Activated T-cell treated with anti-CD3 and anti-CD28 coated beads, Interleukin-2, amount 50 U/mL, for 48 hours (primary cell): Measurements from ENCODE around the gene C2orf68.
A peak's percentile ranks its signal among the peaks of the same experiment; 100 is the strongest.
"Not testable (repeated sequence)": the region's sequence is repeated elsewhere in the genome, so short reads cannot be mapped to it uniquely, and the experiment has no call there.

Experiments used
- DNase-seq, 2 experiments: peaks; one replicate each; pipeline ENCODE4 v3.0.0-alpha.2; 2020

Gene C2orf68

GRCh38 chr2:85628658-85629057, 16.8 kb upstream of the C2orf68 start:
- no peak for DNase-seq

GRCh38 chr2:85623991-85624390, 12.1 kb upstream of the C2orf68 start:
- no peak for DNase-seq

- no peak for DNase-seq
Observed at GRCh38 chr2:85621338-85621737, 9.5 kb upstream of the C2orf68 start.

GRCh38 chr2:85619617-85620016, 7.8 kb upstream of the C2orf68 start:
- DNase-seq, result no peak

GRCh38 chr2:85617723-85618122, 5.9 kb upstream of the C2orf68 start:
- DNase-seq, result not testable (repeated sequence)

GRCh38 chr2:85615413-85615728, 3.5 kb upstream of the C2orf68 start:
- no peak for DNase-seq

- not testable (repeated sequence) for DNase-seq
Observed at GRCh38 chr2:85614757-85615156, 2.9 kb upstream of the C2orf68 start.

GRCh38 chr2:85613717-85614515, 2.0 kb upstream of the C2orf68 start:
- DNase-seq, result no peak

- no peak for DNase-seq
Observed at GRCh38 chr2:85611217-85611704, 605 bp downstream of the C2orf68 start.

- no peak for DNase-seq
Observed at GRCh38 chr2:85607268-85608215, 4.3 kb downstream of the C2orf68 start.

- DNase-seq, result no peak
Observed at GRCh38 chr2:85606116-85606455, 5.8 kb downstream of the C2orf68 start.

- no peak for DNase-seq
Observed at GRCh38 chr2:85605406-85606115, 6.3 kb downstream of the C2orf68 start.

- no peak for DNase-seq
Observed at GRCh38 chr2:85604568-85605339, 7.1 kb downstream of the C2orf68 start.

- not testable (repeated sequence) for DNase-seq
Observed at GRCh38 chr2:85604133-85604444, 7.8 kb downstream of the C2orf68 start.

GRCh38 chr2:85602476-85603234, 9.2 kb downstream of the C2orf68 start, which contains the start of gene TMEM150A:
TMEM150A (minus strand) TSS chr2:85602698; CDS start chr2:85601948, 750 bp downstream.
- DNase-seq, result peak; percentile 92 to 93

GRCh38 chr2:85601771-85602475, 9.9 kb downstream of the C2orf68 start:
- DNase-seq, result no peak

GRCh38 chr2:85600951-85601770, 10.7 kb downstream of the C2orf68 start:
- no peak for DNase-seq

- no peak for DNase-seq
Observed at GRCh38 chr2:85600235-85600575, 11.7 kb downstream of the C2orf68 start.

GRCh38 chr2:85599468-85600234, 12.2 kb downstream of the C2orf68 start:
- DNase-seq, result no peak
